Stimulated activated naive CD8-positive, alpha-beta T cell treated with anti-CD3 and anti-CD28 coated beads, Interleukin-15, Interleukin-2, amounts not matched to agents 100 ng/mL and 50 ng/mL, for 24 hours (primary cell): ENCODE results near the gene RMND1.

Experiments
- H3K27ac Mint-ChIP-seq: one replicate; pipeline ENCODE4 v1.8.0; 2021; ENCODE audit warnings: mild to moderate bottlenecking, mixed read lengths
- H3K27me3 Mint-ChIP-seq: one replicate; pipeline ENCODE4 v1.8.0; 2021; ENCODE audit warnings: mixed read lengths
- H3K36me3 Mint-ChIP-seq: one replicate; pipeline ENCODE4 v1.8.0; 2021; ENCODE audit warnings: low read depth, mixed read lengths
- H3K4me1 Mint-ChIP-seq: one replicate; pipeline ENCODE4 v1.8.0; 2021; ENCODE audit warnings: low read depth, mixed read lengths
- H3K4me3 Mint-ChIP-seq: one replicate; pipeline ENCODE4 v1.8.0; 2021; ENCODE audit warnings: mild to moderate bottlenecking, mixed read lengths
- H3K9me3 Mint-ChIP-seq: one replicate; pipeline ENCODE4 v1.8.0; 2021; ENCODE audit warnings: mixed read lengths

Gene RMND1

GRCh38 chr6:151414641-151415260 is 37.2 kb downstream of the RMND1 start:
- Mint-ChIP-seq H3K27me3 (no peaks in the 10 kb centered on the region), H3K27ac (peak overlapping the region; percentile 57)

GRCh38 chr6:151413372-151414145 is 38.4 kb downstream of the RMND1 start:
- H3K9me3 Mint-ChIP-seq: peaks cover 7% of the 10 kb centered on the region
- H3K27ac Mint-ChIP-seq: peak overlapping the region; percentile 26
- no peak overlapping the region for H3K4me3 Mint-ChIP-seq
- peaks cover 17% of the 10 kb centered on the region for H3K4me1 Mint-ChIP-seq
- H3K27me3 Mint-ChIP-seq: no peaks in the 10 kb centered on the region
- H3K36me3 Mint-ChIP-seq: peaks cover 63% of the 10 kb centered on the region

More at GRCh38 chr6:151414641-151415260, 37.2 kb downstream of the RMND1 start:
- Mint-ChIP-seq H3K4me1 (peaks cover 17% of the 10 kb centered on the region), H3K9me3 (peaks cover 7% of the 10 kb centered on the region), H3K36me3 (peaks cover 60% of the 10 kb centered on the region), H3K4me3 (no peak overlapping the region)

GRCh38 chr6:151412909-151413308 is 39.0 kb downstream of the RMND1 start:
- peaks cover 17% of the 10 kb centered on the region for H3K4me1 Mint-ChIP-seq
- no peak overlapping the region for H3K4me3 Mint-ChIP-seq
- H3K36me3 Mint-ChIP-seq: peaks cover 62% of the 10 kb centered on the region
- no peak overlapping the region for H3K27ac Mint-ChIP-seq
- peaks cover 7% of the 10 kb centered on the region for H3K9me3 Mint-ChIP-seq
- H3K27me3 Mint-ChIP-seq: no peaks in the 10 kb centered on the region

GRCh38 chr6:151409679-151410078 is 42.2 kb downstream of the RMND1 start:
- Mint-ChIP-seq H3K27me3 (no peaks in the 10 kb centered on the region), H3K9me3 (peaks cover 5% of the 10 kb centered on the region), H3K4me1 (peaks cover 22% of the 10 kb centered on the region), H3K4me3 (no peak overlapping the region), H3K27ac (peak overlapping the region; percentile 21), H3K36me3 (peaks cover 57% of the 10 kb centered on the region)

GRCh38 chr6:151409260-151409659 is 42.7 kb downstream of the RMND1 start:
- Mint-ChIP-seq H3K9me3 (peaks cover 1% of the 10 kb centered on the region), H3K27ac (peak overlapping the region; percentile 21), H3K4me1 (peaks cover 18% of the 10 kb centered on the region), H3K4me3 (no peak overlapping the region), H3K36me3 (peaks cover 56% of the 10 kb centered on the region), H3K27me3 (no peaks in the 10 kb centered on the region)

DNA sequence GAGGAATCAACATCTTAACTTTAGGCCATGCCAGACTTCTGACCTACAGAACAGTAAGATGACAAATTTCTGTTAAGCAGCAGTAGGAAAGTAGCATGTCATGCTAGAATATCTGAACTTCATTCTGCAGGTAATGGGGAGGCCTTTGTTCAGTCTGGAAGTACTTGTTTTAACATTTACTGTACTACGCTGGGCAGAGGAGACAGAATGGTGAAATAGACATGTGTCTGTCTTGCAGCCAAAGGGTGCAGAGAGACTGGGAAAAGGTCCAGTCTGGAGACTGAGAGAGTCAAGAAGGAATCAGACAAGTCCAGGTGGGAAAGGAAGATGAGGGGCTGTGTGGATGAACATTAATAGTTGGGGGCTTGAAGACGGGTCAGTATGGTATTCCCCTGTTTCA is 43.1 kb downstream of the RMND1 start:
- no peak overlapping the region for H3K27ac Mint-ChIP-seq
- H3K4me1 Mint-ChIP-seq: peaks cover 14% of the 10 kb centered on the region
- H3K36me3 Mint-ChIP-seq: peaks cover 54% of the 10 kb centered on the region
- no peaks in the 10 kb centered on the region for H3K27me3 Mint-ChIP-seq
- no peak overlapping the region for H3K4me3 Mint-ChIP-seq
- H3K9me3 Mint-ChIP-seq: no peaks in the 10 kb centered on the region

- H3K9me3 Mint-ChIP-seq: no peaks in the 10 kb centered on the region
- peaks cover 32% of the 10 kb centered on the region for H3K4me1 Mint-ChIP-seq
- no peaks in the 10 kb centered on the region for H3K27me3 Mint-ChIP-seq
- H3K36me3 Mint-ChIP-seq: peaks cover 49% of the 10 kb centered on the region
- H3K4me3 Mint-ChIP-seq: no peak overlapping the region
- peak overlapping the region; percentile 56 for H3K27ac Mint-ChIP-seq
Observed at GRCh38 chr6:151403919-151404308, 48.0 kb downstream of the RMND1 start.

DNA sequence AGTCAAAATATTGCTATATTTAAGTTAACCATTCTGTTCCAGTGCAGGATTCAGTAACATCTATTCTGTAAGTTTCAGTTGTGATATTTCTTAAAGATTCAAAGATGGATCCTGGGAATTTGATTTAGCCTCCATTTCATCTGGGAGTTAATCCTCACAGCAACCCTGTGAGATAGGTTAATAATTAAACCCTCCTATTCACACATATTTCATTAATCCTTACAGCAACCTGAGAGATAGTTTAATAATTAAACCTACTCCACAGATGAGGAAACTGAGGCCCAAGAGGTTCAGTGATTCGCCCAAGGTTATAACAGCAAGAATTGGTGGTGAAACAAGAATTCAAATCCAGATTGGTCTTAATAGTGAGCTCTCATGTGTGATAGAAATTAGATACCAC is 49.7 kb downstream of the RMND1 start:
- Mint-ChIP-seq H3K36me3 (peaks cover 53% of the 10 kb centered on the region), H3K4me3 (no peak overlapping the region), H3K27me3 (no peaks in the 10 kb centered on the region), H3K27ac (peak overlapping the region; percentile 31), H3K9me3 (no peaks in the 10 kb centered on the region), H3K4me1 (peaks cover 47% of the 10 kb centered on the region)

GRCh38 chr6:151400473-151400872 is 51.5 kb downstream of the RMND1 start:
- no peaks in the 10 kb centered on the region for H3K27me3 Mint-ChIP-seq
- peak overlapping the region; percentile 72 for H3K27ac Mint-ChIP-seq
- H3K4me1 Mint-ChIP-seq: peaks cover 53% of the 10 kb centered on the region
- H3K9me3 Mint-ChIP-seq: no peaks in the 10 kb centered on the region
- no peak overlapping the region for H3K4me3 Mint-ChIP-seq
- peaks cover 53% of the 10 kb centered on the region for H3K36me3 Mint-ChIP-seq

DNA sequence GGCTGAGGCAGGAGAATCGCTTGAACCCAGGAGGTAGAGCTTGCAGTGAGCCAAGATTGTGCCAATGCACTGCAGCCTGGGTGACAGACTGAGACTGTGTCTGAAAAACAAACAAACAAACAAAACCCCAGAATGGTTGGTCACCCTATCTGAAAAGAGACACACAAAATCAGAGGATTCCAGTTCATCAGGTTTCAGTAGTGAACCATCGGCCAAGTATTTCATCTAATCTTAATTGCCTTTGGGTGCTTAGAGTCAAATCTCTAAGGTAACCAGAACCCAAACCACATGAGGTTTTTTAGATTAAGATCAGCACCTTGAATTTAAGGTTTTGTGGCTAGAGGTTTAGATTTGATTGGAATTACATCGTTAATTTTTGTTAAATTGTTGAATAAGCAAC is 52.2 kb downstream of the RMND1 start:
- Mint-ChIP-seq H3K9me3 (no peaks in the 10 kb centered on the region), H3K27me3 (no peaks in the 10 kb centered on the region), H3K4me1 (peaks cover 60% of the 10 kb centered on the region), H3K4me3 (no peak overlapping the region), H3K36me3 (peaks cover 59% of the 10 kb centered on the region), H3K27ac (no peak overlapping the region)

GRCh38 chr6:151393410-151393809 is 58.5 kb downstream of the RMND1 start:
- H3K4me3 Mint-ChIP-seq: peak overlapping the region; percentile 97

DNA sequence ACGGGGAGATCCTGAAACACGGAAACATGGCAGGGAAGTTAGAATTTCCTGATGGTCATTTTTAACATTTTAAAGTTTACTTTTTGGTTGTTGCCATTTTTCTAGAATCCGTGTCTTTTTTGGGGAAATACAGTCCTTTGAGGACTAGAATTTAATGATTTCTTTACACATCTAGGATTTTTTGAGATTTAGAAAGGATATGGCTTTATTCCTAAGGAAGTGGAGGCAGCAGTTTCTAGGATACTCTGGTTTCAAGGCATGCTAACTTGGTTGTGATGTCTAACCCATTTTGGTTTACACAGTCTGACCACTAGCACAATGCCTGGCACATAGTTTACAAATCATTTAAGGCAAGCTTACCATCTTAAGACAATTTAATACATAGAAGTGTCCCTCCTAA is 59.5 kb downstream of the RMND1 start:
- H3K27ac Mint-ChIP-seq: peak overlapping the region; percentile 97
- peak overlapping the region; percentile 97 for H3K4me3 Mint-ChIP-seq
- H3K36me3 Mint-ChIP-seq: peaks cover 35% of the 10 kb centered on the region
- no peaks in the 10 kb centered on the region for H3K9me3 Mint-ChIP-seq
- no peaks in the 10 kb centered on the region for H3K27me3 Mint-ChIP-seq
- peaks cover 68% of the 10 kb centered on the region for H3K4me1 Mint-ChIP-seq

More at GRCh38 chr6:151393410-151393809, 58.5 kb downstream of the RMND1 start:
- Mint-ChIP-seq H3K9me3 (no peaks in the 10 kb centered on the region), H3K27ac (peak overlapping the region; percentile 97), H3K27me3 (no peaks in the 10 kb centered on the region), H3K36me3 (peaks cover 41% of the 10 kb centered on the region), H3K4me1 (peaks cover 68% of the 10 kb centered on the region)

GRCh38 chr6:151391471-151392413 is 60.2 kb downstream of the RMND1 start, which contains the start of gene ZBTB2:
TSS of gene ZBTB2 (minus strand) at chr6:151391559. CDS start at chr6:151373637, 17,922 bp downstream.
- Mint-ChIP-seq H3K4me1 (peaks cover 69% of the 10 kb centered on the region), H3K36me3 (peaks cover 34% of the 10 kb centered on the region), H3K4me3 (peak within 1 kb of the TSS; percentile 97), H3K27me3 (no peaks in the 10 kb centered on the region), H3K27ac (peak within 1 kb of the TSS; percentile 97), H3K9me3 (no peaks in the 10 kb centered on the region)

GRCh38 chr6:151390851-151391470 is 61.0 kb downstream of the RMND1 start:
- Mint-ChIP-seq H3K9me3 (no peaks in the 10 kb centered on the region), H3K4me1 (peaks cover 67% of the 10 kb centered on the region), H3K4me3 (peak overlapping the region; percentile 97), H3K27ac (no peak overlapping the region), H3K36me3 (peaks cover 26% of the 10 kb centered on the region), H3K27me3 (no peaks in the 10 kb centered on the region)
